Neuron (in vitro differentiated cells): ENCODE results near the gene ARHGEF7.

ENCODE experiments used
- H2AFZ ChIP-seq: one replicate; pipeline ENCODE4 v1.6.1; 2013; ENCODE audit warnings: low read depth, mild to moderate bottlenecking, inconsistent platforms, low read length, moderate library complexity
- H3K27me3 ChIP-seq: one replicate; pipeline ENCODE4 v1.6.1; 2013; ENCODE audit warnings: low read length; ENCODE audit not compliant: insufficient read depth
- H3K36me3 ChIP-seq: one replicate; pipeline ENCODE4 v1.6.1; 2013; ENCODE audit warnings: low read length; ENCODE audit not compliant: insufficient read depth
- H3K4me1 ChIP-seq: one replicate; pipeline ENCODE4 v1.6.1; 2013; ENCODE audit warnings: low read length; ENCODE audit not compliant: insufficient read depth
- H3K4me3 ChIP-seq: 2 replicates; pipeline ENCODE4 v1.5.1; 2013; ENCODE audit warnings: mild to moderate bottlenecking, low read length, moderate library complexity
- H3K9me3 ChIP-seq: one replicate; pipeline ENCODE4 v1.6.1; 2013; ENCODE audit warnings: low read length

The ARHGEF7 gene

GRCh38 chr13:111130116-111130508 lies 15.0 kb downstream of the ARHGEF7 start:
- H3K27me3 ChIP-seq = no peaks in the 10 kb centered on the region
- no peaks in the 10 kb centered on the region for H3K9me3 ChIP-seq
- no peak overlapping the region for H2AFZ ChIP-seq
- peaks cover 4% of the 10 kb centered on the region for H3K36me3 ChIP-seq
- H3K4me3 ChIP-seq = no peak overlapping the region
- H3K4me1 ChIP-seq = no peaks in the 10 kb centered on the region

- no peaks in the 10 kb centered on the region for H3K9me3 ChIP-seq
Observed at GRCh38 chr13:111131048-111131447, 15.9 kb downstream of the ARHGEF7 start.

GRCh38 chr13:111131611-111132010 lies 16.5 kb downstream of the ARHGEF7 start:
- H3K27me3 ChIP-seq = no peaks in the 10 kb centered on the region
- H2AFZ ChIP-seq = no peak overlapping the region
- H3K9me3 ChIP-seq = no peaks in the 10 kb centered on the region
- no peaks in the 10 kb centered on the region for H3K4me1 ChIP-seq
- peaks cover 4% of the 10 kb centered on the region for H3K36me3 ChIP-seq
- H3K4me3 ChIP-seq = no peak overlapping the region

More at GRCh38 chr13:111131048-111131447, 15.9 kb downstream of the ARHGEF7 start:
- Histone ChIP-seq H3K27me3 (no peaks in the 10 kb centered on the region), H2AFZ (no peak overlapping the region), H3K36me3 (peaks cover 4% of the 10 kb centered on the region), H3K4me3 (no peak overlapping the region), H3K4me1 (no peaks in the 10 kb centered on the region)

GRCh38 chr13:111132948-111133347 lies 17.8 kb downstream of the ARHGEF7 start:
- no peak overlapping the region for H3K4me3 ChIP-seq
- H2AFZ ChIP-seq = no peak overlapping the region
- no peaks in the 10 kb centered on the region for H3K27me3 ChIP-seq
- H3K4me1 ChIP-seq = no peaks in the 10 kb centered on the region
- no peaks in the 10 kb centered on the region for H3K9me3 ChIP-seq
- peaks cover 4% of the 10 kb centered on the region for H3K36me3 ChIP-seq

- H3K4me1 ChIP-seq = no peaks in the 10 kb centered on the region
- H3K4me3 ChIP-seq = no peak overlapping the region
- H3K36me3 ChIP-seq = peaks cover 5% of the 10 kb centered on the region
- H3K9me3 ChIP-seq = no peaks in the 10 kb centered on the region
- no peak overlapping the region for H2AFZ ChIP-seq
- H3K27me3 ChIP-seq = no peaks in the 10 kb centered on the region
Observed at GRCh38 chr13:111139452-111139851, 24.3 kb downstream of the ARHGEF7 start.

GRCh38 chr13:111139873-111140561 lies 24.9 kb downstream of the ARHGEF7 start:
- no peaks in the 10 kb centered on the region for H3K9me3 ChIP-seq
- no peaks in the 10 kb centered on the region for H3K27me3 ChIP-seq
- peaks cover 5% of the 10 kb centered on the region for H3K36me3 ChIP-seq
- no peak overlapping the region for H2AFZ ChIP-seq
- no peak overlapping the region for H3K4me3 ChIP-seq
- no peaks in the 10 kb centered on the region for H3K4me1 ChIP-seq

- Histone ChIP-seq H3K4me1 (no peaks in the 10 kb centered on the region), H3K27me3 (no peaks in the 10 kb centered on the region), H2AFZ (no peak overlapping the region), H3K4me3 (no peak overlapping the region), H3K9me3 (no peaks in the 10 kb centered on the region), H3K36me3 (peaks cover 5% of the 10 kb centered on the region)
Observed at GRCh38 chr13:111140562-111141105, 25.5 kb downstream of the ARHGEF7 start.

- Histone ChIP-seq H3K9me3 (no peaks in the 10 kb centered on the region), H3K4me1 (no peaks in the 10 kb centered on the region), H3K27me3 (no peaks in the 10 kb centered on the region), H2AFZ (no peak overlapping the region), H3K4me3 (no peak overlapping the region), H3K36me3 (peaks cover 5% of the 10 kb centered on the region)
Observed at GRCh38 chr13:111142472-111142871, 27.4 kb downstream of the ARHGEF7 start.

GRCh38 chr13:111143865-111144540 lies 28.9 kb downstream of the ARHGEF7 start:
- H2AFZ ChIP-seq = no peak overlapping the region
- no peaks in the 10 kb centered on the region for H3K27me3 ChIP-seq
- H3K4me3 ChIP-seq = no peak overlapping the region
- no peaks in the 10 kb centered on the region for H3K4me1 ChIP-seq
- H3K9me3 ChIP-seq = no peaks in the 10 kb centered on the region
- H3K36me3 ChIP-seq = peaks cover 5% of the 10 kb centered on the region

- Histone ChIP-seq H3K4me1 (no peaks in the 10 kb centered on the region), H2AFZ (no peak overlapping the region), H3K4me3 (no peak overlapping the region), H3K36me3 (peaks cover 5% of the 10 kb centered on the region), H3K9me3 (no peaks in the 10 kb centered on the region), H3K27me3 (no peaks in the 10 kb centered on the region)
Observed at GRCh38 chr13:111145071-111145470, 30.0 kb downstream of the ARHGEF7 start.

- H2AFZ ChIP-seq = no peak overlapping the region
- H3K4me3 ChIP-seq = no peak overlapping the region
- H3K36me3 ChIP-seq = peaks cover 5% of the 10 kb centered on the region
- no peaks in the 10 kb centered on the region for H3K4me1 ChIP-seq
- no peaks in the 10 kb centered on the region for H3K27me3 ChIP-seq
- no peaks in the 10 kb centered on the region for H3K9me3 ChIP-seq
Observed at GRCh38 chr13:111145506-111145905, 30.4 kb downstream of the ARHGEF7 start.

- Histone ChIP-seq H2AFZ (peak overlapping the region; percentile 89), H3K27me3 (no peaks in the 10 kb centered on the region), H3K4me1 (peaks cover 18% of the 10 kb centered on the region), H3K9me3 (no peaks in the 10 kb centered on the region), H3K4me3 (peak overlapping the region; percentile 82), H3K36me3 (peaks cover 3% of the 10 kb centered on the region)
Observed at GRCh38 chr13:111152844-111153243, 37.7 kb downstream of the ARHGEF7 start.

- Histone ChIP-seq H2AFZ (peak overlapping the region; percentile 89), H3K27me3 (no peaks in the 10 kb centered on the region), H3K4me1 (peaks cover 18% of the 10 kb centered on the region), H3K36me3 (peaks cover 4% of the 10 kb centered on the region), H3K9me3 (no peaks in the 10 kb centered on the region), H3K4me3 (peak overlapping the region; percentile 82)
Observed at GRCh38 chr13:111153279-111153976, 38.3 kb downstream of the ARHGEF7 start.
